BE2C (cell line): ENCODE results near the gene FBXO36.

Source experiments
- DNase-seq: peaks from one replicate; pipeline ENCODE4 v3.0.0-alpha.2; 2020
- H3K27me3 ChIP-seq: fragments of 250-450 bp; sonication (Bioruptor Pico); 2 replicates; pipeline ENCODE4 v1.5.1; 2020; ENCODE audit warnings: mild to moderate bottlenecking
- H3K36me3 ChIP-seq: fragments of 250-450 bp; sonication (Bioruptor Pico); 2 replicates; pipeline ENCODE4 v1.5.1; 2020; ENCODE audit warnings: mild to moderate bottlenecking
- H3K4me1 ChIP-seq: fragments of 250-450 bp; sonication (Bioruptor Pico); 2 replicates; pipeline ENCODE4 v1.5.1; 2020
- H3K4me3 ChIP-seq: 2 replicates; pipeline ENCODE4 v1.5.1; 2011; ENCODE audit warnings: low read depth, low read length
- H3K9me3 ChIP-seq: fragments of 250-450 bp; sonication (Bioruptor Pico); 2 replicates; pipeline ENCODE4 v1.5.1; 2020
- TF ChIP-seq, protein P1 (sequence below): IDR thresholded peaks from 2 replicates; pipeline ENCODE4 v1.5.1; 2012; ENCODE audit warnings: mild to moderate bottlenecking, low read depth, low read length

Gene FBXO36

DNA sequence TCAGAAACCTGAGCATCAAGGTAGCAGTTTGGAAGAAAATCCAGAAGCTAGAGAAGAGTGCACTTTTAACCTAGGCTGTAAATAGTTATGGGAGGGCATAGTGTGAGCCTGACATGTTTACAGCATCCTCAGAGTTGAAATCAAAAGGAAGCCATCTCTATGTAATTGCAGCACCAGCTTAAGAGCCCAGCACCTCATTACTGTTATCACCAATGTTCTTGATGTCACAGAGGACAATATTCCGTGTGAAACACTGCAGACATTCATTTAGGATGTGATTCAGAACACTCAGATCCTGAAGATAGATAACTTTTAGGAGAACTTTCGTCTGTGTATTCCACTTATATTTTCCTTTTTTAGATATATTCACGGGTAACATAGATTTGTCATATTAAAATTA lies 48.1 kb downstream of the FBXO36 start:
- Histone ChIP-seq H3K4me3 (no peak overlapping the region), H3K4me1 (peaks cover 7% of the 10 kb centered on the region), H3K27me3 (no peaks in the 10 kb centered on the region), H3K9me3 (no peaks in the 10 kb centered on the region), H3K36me3 (no peaks in the 10 kb centered on the region)
- TF ChIP-seq, protein P1, sequence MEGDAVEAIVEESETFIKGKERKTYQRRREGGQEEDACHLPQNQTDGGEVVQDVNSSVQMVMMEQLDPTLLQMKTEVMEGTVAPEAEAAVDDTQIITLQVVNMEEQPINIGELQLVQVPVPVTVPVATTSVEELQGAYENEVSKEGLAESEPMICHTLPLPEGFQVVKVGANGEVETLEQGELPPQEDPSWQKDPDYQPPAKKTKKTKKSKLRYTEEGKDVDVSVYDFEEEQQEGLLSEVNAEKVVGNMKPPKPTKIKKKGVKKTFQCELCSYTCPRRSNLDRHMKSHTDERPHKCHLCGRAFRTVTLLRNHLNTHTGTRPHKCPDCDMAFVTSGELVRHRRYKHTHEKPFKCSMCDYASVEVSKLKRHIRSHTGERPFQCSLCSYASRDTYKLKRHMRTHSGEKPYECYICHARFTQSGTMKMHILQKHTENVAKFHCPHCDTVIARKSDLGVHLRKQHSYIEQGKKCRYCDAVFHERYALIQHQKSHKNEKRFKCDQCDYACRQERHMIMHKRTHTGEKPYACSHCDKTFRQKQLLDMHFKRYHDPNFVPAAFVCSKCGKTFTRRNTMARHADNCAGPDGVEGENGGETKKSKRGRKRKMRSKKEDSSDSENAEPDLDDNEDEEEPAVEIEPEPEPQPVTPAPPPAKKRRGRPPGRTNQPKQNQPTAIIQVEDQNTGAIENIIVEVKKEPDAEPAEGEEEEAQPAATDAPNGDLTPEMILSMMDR: no peak
- no peak for DNase-seq

DNA sequence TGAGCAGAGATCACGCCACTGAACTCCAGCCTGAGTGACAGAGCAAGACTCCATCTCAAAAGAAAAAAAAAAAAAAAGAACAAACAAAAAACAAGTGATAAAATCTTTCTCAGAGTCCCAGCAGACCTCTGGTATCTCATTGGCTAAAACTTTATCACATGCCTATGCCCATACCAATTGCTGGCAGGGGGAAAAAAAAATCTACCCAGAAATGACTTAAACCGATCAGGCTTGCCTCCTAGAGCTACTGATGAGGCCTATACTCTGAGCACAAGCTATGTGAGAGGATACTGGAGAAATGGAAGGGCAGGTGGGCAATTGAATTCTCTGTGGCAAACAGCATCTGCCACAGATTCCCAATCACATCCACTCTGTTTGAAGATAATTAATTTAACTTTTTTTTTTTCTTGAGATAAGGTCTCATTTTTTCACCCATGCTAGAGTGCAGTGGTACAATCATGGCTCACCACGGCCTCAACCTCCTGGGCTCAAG lies 49.0 kb downstream of the FBXO36 start:
- TF ChIP-seq, protein P1: no peak
- Histone ChIP-seq H3K9me3 (no peaks in the 10 kb centered on the region), H3K27me3 (no peaks in the 10 kb centered on the region), H3K4me3 (no peak overlapping the region), H3K4me1 (peaks cover 7% of the 10 kb centered on the region), H3K36me3 (no peaks in the 10 kb centered on the region)
- peak; percentile 40 for DNase-seq

DNA sequence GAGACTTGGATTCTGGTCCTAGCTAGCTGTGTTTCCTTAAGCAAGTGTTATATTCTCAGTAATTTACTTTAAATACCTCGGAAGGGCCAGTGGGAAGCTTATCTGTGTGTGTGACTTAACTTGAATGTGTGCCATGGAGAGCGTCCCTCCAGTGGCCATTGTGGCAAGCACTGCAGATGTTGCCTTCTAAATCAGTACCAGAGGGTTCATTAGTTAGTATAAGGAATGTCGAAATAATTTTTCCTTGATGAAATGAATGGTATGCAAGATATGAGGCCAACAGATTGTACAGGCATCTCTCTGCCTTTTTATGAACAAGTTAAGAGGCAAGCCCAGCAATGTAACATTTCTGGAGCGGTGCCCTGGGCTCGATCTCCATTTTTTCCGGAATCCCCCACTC lies 52.0 kb downstream of the FBXO36 start:
- no peak for DNase-seq
- TF ChIP-seq, protein P1: peak; percentile 42
- Histone ChIP-seq H3K27me3 (no peaks in the 10 kb centered on the region), H3K4me3 (no peak overlapping the region), H3K36me3 (no peaks in the 10 kb centered on the region), H3K4me1 (peaks cover 7% of the 10 kb centered on the region), H3K9me3 (no peaks in the 10 kb centered on the region)

DNA sequence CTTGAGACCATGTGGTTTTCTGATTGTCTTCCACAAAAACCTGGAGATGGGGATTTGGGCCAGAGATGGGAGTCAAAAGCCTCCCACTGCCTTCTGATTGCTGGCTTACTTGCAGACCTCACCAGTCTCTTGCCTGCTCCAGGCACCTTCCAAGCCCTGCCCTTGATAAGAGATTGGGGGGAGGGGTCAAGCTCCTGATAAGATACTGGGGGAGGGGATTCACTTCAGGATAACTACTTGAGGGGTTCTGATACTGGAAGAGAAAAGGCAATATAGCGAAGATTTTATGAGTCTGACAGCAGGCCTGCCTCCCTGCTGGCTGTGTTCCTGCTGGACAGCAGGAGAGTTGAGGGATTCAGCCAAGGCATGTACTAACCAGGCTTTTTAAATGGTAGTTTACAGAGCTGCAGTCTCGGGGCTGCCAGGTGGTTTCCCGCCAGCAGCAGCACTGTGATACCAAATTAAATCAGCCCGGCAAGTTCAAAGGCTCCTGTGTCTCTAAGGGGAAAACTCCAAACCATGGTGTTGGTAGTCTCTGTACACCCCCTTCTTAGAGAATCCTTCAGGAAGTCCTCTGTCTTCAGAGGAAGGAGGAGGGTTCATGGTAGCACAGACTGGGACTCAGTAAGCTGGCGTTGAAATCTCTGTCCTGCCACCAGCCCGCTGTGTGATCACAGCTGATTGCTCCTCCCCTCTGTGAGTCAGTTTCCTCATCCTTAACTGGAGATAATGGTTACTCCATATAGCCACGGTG lies 58.3 kb downstream of the FBXO36 start:
- Histone ChIP-seq H3K9me3 (no peaks in the 10 kb centered on the region), H3K36me3 (no peaks in the 10 kb centered on the region), H3K27me3 (no peaks in the 10 kb centered on the region), H3K4me3 (peak overlapping the region; percentile 4), H3K4me1 (peaks cover 2% of the 10 kb centered on the region)
- peak; percentile 59 for DNase-seq
- TF ChIP-seq, protein P1: no peak

- TF ChIP-seq, protein P1: no peak
- Histone ChIP-seq H3K4me3 (no peak overlapping the region), H3K27me3 (no peaks in the 10 kb centered on the region), H3K4me1 (peaks cover 3% of the 10 kb centered on the region; the same call in 1 of the 2 replicates), H3K9me3 (no peaks in the 10 kb centered on the region), H3K36me3 (no peaks in the 10 kb centered on the region)
- no peak for DNase-seq
These were observed 70.9 kb downstream of the FBXO36 start for GRCh38 chr2:229993236-229993635.

DNA sequence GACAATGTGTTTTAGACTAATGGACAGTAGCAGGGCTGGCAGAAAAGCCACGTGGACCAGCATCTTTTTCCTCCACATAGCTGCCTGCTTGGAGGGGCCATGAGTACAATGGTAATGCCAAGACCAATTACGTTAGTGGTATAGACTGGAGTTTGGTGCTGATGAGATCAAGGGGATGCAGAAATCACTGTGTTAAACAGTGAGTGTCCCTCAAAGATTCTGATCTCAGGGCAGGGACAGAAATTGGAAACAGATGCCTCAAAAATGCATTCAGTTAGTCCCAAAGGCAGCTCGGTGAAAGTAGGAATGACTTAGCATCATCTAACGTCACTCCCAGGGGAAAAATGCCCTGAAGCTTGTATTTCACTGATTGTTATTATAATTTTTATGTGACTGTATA lies 74.0 kb downstream of the FBXO36 start:
- H3K27me3 ChIP-seq: no peaks in the 10 kb centered on the region
- no peaks in the 10 kb centered on the region for H3K9me3 ChIP-seq
- H3K4me1 ChIP-seq: peaks cover 3% of the 10 kb centered on the region; the same call in 1 of the 2 replicates
- TF ChIP-seq, protein P1: no peak
- DNase-seq: peak; percentile 53
- no peak overlapping the region for H3K4me3 ChIP-seq
- no peaks in the 10 kb centered on the region for H3K36me3 ChIP-seq
